WERI-Rb-1 (cell line): Measurements from ENCODE around the gene SOX13.

Source experiments
- DNase-seq: peaks from one replicate; pipeline ENCODE4 v3.0.0-alpha.2; 2020
- H3K27ac ChIP-seq: fragments of 250-450 bp; sonication (Bioruptor Pico); 2 replicates; pipeline ENCODE4 v1.5.1; 2020; ENCODE audit warnings: mild to moderate bottlenecking, moderate library complexity
- H3K27me3 ChIP-seq: fragments of 250-450 bp; sonication (Bioruptor Pico); 2 replicates; pipeline ENCODE4 v1.5.1; 2021; ENCODE audit warnings: mild to moderate bottlenecking, low read depth, moderate library complexity; ENCODE audit not compliant: insufficient read depth, severe bottlenecking
- H3K36me3 ChIP-seq: fragments of 250-450 bp; sonication (Bioruptor Pico); 2 replicates; pipeline ENCODE4 v1.5.1; 2020; ENCODE audit warnings: mild to moderate bottlenecking, moderate library complexity
- H3K4me3 ChIP-seq: 2 replicates; pipeline ENCODE4 v1.5.1; 2011; ENCODE audit warnings: low read depth, mild to moderate bottlenecking, control low read depth, low read length
- H3K9me3 ChIP-seq: fragments of 250-450 bp; sonication (Bioruptor Pico); 2 replicates; pipeline ENCODE4 v1.5.1; 2021; ENCODE audit warnings: mild to moderate bottlenecking, moderate library complexity; ENCODE audit not compliant: severe bottlenecking
- CTCF ChIP-seq: IDR thresholded peaks from 2 replicates; pipeline ENCODE4 v1.5.1; 2011; ENCODE audit warnings: low read depth, mild to moderate bottlenecking, control low read depth, inconsistent platforms, low read length

SOX13 gene

DNA sequence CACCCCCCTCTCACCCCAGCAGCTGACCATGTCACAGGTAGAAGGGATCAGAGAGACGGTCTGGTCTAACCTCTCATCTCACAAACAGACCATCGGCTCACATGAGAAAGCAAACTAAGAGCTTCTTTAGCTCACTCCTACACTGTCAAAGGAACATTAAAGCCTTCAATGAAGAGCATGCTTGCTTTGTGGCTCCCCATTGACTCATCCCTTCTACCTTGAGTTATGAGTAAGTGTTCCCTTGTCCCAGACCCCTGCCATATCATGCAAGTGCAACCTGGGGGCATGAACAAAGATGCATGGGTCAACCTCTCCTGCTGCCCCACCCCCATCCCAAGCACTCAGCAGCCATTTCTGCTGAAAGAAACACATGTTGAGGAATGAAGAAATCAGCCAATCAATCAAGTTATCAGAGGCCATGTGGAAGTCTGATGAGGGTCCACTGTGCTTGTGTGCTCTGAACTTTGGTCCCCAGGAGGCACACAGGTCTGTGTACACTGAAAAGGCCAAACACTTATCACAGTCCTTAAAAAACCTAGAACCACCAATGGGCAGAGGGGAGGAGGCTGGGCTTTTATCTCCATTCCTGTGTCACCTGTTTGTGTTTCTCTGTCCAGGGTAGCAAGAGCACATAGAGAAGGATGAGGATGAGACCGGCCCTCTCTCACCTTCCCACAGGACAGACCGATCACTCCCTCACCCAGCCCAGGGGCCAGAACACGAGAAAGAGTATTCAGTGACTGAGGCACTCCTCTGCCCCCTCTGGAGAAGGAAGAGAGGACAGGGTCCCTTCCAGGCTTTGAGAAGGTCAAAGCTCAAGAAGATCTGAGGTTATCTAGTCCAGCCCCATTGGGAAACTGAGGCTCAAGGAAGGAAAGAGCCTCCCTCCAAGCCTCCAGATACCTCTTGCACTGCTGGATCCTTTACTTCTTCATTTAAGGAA, 69.4 kb downstream of the SOX13 start:
- no peak overlapping the region for H3K4me3 ChIP-seq
- TF ChIP-seq CTCF, result peak; percentile 37; the same call in 1 of the 2 replicates
- H3K27ac ChIP-seq, result no peak overlapping the region
- peaks cover 3% of the 10 kb centered on the region for H3K9me3 ChIP-seq
- H3K27me3 ChIP-seq, result no peaks in the 10 kb centered on the region
- no peak for DNase-seq
- peaks cover 56% of the 10 kb centered on the region for H3K36me3 ChIP-seq

- Histone ChIP-seq H3K36me3 (peaks cover 48% of the 10 kb centered on the region), H3K4me3 (no peak overlapping the region), H3K27me3 (no peaks in the 10 kb centered on the region), H3K27ac (no peak overlapping the region), H3K9me3 (peaks cover 3% of the 10 kb centered on the region)
- peak; percentile 91 for DNase-seq
- no peak for TF ChIP-seq CTCF
Measured at GRCh38 chr1:204143276-204144041, 70.5 kb downstream of the SOX13 start.

DNA sequence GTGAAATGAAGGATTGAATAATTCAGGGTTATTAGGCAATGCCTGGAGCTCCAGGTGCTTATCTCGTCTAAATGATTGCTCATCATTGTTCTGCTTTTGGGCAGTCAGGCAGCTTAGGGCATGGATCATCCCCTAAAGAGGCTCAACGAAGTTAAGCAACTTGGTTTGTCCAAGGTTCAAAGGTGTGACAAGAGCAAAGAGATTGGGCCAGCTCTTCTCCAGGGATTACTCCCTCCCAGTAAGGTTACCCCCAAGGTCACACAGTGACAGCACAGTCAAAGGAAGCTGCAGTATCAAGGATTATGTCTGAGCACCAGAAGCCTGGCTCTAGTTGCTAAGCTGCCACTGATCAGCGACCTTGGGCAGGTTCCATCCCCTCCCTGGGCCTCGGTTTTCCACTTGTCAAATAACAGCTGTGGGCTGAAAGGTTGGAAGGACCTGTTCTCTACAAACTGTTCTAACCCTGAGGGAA, 72.2 kb downstream of the SOX13 start:
- TF ChIP-seq CTCF, result no peak
- Histone ChIP-seq H3K4me3 (peak overlapping the region; percentile 2), H3K9me3 (peaks cover 3% of the 10 kb centered on the region), H3K27ac (peak overlapping the region; percentile 78), H3K27me3 (no peaks in the 10 kb centered on the region), H3K36me3 (peaks cover 33% of the 10 kb centered on the region)
- peak; percentile 99 for DNase-seq

GRCh38 chr1:204146309-204146708, 73.4 kb downstream of the SOX13 start:
- no peak for TF ChIP-seq CTCF
- Histone ChIP-seq H3K27ac (peak overlapping the region; percentile 78), H3K9me3 (peaks cover 3% of the 10 kb centered on the region), H3K36me3 (peaks cover 25% of the 10 kb centered on the region), H3K27me3 (no peaks in the 10 kb centered on the region), H3K4me3 (peak overlapping the region; percentile 11)
- peak; percentile 96 for DNase-seq

DNA sequence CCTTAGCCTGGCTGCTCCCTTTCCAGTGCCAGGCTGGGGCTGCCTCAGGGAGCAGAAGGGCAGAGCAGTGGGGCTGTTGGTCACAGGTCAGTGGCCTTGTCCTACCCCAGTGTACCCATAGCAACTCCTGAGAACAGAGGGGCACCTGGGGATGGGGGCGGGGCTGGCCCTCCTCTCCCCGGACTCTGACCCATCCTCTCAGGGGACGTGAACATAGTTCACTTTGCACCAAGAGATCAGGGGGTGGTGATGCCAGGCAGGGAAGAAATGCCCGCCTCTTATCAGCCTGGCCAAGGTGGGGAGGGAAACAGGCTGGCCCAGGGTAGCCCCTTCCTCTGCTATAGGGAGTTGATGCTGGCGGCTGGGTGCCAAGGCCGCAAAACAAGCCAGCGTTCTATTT, 74.0 kb downstream of the SOX13 start:
- H3K27ac ChIP-seq, result peak overlapping the region; percentile 78
- H3K27me3 ChIP-seq, result no peaks in the 10 kb centered on the region
- no peak for TF ChIP-seq CTCF
- H3K4me3 ChIP-seq, result no peak overlapping the region
- peaks cover 3% of the 10 kb centered on the region for H3K9me3 ChIP-seq
- peak; percentile 46 for DNase-seq
- peaks cover 20% of the 10 kb centered on the region for H3K36me3 ChIP-seq
